Measurements from ENCODE around the gene BEGAIN. TPM values are rescaled to one million over a fixed set of nuclear protein-coding genes. Genes with fewer than 3 reads are reported as not detected.

Gene BEGAIN
- total RNA-seq, 4 donors from 2014 or later, result 0.51 to 1.8 TPM; not detected in 2

DNA sequence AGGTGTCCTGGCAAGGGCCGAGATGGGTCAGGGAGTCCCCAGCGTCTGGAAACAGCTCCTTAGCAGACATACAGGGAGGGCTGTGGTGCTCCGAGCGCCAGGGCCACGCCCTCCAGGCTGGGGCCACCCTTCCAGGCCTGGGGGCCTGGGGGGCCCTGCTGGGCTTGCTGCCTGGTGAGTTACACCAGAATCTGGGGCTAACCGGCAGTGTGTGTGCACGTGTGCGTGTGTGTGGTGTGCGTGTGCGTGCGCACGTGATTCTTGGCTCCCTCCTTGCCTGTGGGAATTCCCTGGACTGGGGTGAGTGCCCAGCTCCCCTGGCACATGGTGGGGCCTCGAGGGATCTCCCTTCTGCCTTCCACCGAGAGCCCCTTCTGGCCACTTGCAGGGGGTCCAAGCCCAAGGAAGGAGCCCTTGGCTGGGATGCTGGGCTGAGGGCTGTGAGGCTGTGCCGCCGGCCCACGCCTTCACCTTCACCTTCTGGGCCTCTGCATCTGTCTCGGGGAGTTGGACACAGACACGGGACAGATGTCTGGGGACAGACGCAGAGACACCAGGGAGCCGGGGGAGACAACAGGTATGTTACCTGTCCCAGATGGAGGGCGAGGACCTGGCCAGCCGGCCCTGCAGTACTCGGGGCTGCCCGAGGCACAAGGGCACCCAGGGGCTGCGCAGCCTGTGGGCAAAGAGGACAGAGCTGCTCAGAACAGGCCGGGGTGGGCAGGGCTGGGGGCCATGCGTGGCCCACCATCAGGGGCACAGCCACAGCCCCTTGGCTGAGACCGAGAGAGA is 37.2 kb downstream of the BEGAIN start:
- TF ChIP-seq, protein P1, sequence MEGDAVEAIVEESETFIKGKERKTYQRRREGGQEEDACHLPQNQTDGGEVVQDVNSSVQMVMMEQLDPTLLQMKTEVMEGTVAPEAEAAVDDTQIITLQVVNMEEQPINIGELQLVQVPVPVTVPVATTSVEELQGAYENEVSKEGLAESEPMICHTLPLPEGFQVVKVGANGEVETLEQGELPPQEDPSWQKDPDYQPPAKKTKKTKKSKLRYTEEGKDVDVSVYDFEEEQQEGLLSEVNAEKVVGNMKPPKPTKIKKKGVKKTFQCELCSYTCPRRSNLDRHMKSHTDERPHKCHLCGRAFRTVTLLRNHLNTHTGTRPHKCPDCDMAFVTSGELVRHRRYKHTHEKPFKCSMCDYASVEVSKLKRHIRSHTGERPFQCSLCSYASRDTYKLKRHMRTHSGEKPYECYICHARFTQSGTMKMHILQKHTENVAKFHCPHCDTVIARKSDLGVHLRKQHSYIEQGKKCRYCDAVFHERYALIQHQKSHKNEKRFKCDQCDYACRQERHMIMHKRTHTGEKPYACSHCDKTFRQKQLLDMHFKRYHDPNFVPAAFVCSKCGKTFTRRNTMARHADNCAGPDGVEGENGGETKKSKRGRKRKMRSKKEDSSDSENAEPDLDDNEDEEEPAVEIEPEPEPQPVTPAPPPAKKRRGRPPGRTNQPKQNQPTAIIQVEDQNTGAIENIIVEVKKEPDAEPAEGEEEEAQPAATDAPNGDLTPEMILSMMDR (IDR thresholded peaks at IDR 0.05; ENCODE audit: low read depth), result no peak

DNA sequence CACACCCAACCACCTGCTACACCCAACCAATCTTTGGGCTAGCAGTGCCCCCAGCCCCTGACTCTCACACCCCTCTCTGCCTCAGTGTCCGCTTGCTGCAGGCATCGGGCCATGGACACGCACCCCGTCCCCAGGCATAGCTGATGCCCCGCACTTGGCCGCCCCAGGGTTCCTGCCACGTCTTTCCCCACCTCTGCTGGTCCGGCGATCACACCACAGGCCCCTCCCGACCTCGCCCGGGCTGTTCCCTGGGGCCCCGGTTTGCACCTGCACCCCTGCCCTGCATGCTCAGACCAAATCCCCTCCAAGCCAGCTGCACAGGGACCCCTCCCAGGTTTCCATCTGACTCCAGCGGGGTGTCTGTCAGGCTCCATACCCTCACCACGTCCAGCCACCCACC is 38.3 kb downstream of the BEGAIN start:
- TF ChIP-seq, protein P1 (IDR thresholded peaks at IDR 0.05; ENCODE audit: low read depth), result no peak

DNA sequence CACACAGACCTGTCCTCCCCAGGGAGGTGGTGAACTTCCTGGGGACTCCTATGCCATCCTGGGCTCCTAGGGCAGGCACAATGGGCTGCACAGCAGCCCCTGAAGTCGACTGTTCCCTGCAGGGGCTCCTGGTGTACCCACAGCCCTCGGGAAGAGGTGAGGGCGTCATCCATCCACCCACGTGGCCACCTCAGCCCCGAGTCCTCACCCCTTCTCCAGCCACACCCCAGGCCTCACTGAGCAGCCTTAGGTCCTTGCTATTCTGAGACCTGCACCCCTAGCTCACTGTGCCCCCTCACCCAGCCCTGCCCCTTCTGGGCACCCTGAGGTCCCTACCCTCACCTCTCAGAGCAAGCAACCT is 38.9 kb downstream of the BEGAIN start:
- TF ChIP-seq, protein P1 (IDR thresholded peaks at IDR 0.05; ENCODE audit: low read depth), result no peak

DNA sequence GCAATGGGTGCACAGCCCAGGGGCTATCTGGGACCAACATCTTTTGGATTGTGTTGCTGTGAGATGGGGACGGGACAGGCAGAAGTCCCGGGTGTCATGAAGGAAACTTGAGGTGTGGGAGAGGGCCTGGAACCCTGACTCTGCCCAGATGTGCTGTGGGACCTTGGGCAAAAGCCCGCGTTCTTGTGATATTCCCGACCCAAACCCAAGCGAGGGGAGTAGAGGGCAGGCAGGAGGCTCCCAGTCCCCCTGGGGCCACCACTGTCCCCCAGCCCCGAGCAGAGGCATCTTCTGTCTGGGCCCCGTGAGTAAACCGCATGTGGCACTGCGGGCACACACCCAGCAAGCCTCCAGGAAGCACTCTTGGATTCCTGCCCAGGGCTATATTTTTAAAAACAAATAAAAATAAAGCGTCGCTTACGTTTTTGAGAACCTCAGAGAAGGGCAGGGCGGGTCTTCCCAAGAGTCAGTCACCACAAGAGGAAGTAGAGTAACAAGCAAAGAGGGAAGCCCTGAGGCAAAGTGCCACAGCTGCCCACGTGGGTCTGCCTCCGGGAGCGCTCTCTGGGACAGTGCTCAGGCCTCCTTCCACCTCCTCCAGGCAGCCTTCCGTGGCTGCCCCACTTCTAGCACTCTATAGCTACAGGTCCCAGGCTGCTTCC is 39.5 kb downstream of the BEGAIN start:
- TF ChIP-seq, protein P1 (IDR thresholded peaks at IDR 0.05; ENCODE audit: low read depth), result no peak

DNA sequence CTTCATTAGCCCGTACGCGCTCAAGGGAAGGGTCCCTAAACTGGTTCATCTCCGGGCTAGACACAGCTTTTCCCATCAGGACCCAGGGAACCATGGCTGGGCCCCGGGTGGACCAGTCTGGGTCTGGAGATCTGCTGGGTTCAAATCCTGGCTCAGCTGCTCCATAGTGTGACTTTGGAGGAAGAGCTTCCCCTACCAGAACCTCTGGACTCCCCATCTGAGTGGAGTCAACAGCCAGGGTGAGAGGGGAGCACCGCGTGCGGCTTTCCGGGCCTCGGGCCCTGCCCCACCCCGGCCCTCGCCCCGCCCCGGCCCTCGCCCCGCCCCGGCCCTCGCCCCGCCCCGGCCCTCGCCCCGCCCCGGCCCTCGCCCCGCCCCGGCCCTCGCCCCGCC is 41.2 kb downstream of the BEGAIN start:
- TF ChIP-seq, protein P1 (IDR thresholded peaks at IDR 0.05; ENCODE audit: low read depth), result no peak

DNA sequence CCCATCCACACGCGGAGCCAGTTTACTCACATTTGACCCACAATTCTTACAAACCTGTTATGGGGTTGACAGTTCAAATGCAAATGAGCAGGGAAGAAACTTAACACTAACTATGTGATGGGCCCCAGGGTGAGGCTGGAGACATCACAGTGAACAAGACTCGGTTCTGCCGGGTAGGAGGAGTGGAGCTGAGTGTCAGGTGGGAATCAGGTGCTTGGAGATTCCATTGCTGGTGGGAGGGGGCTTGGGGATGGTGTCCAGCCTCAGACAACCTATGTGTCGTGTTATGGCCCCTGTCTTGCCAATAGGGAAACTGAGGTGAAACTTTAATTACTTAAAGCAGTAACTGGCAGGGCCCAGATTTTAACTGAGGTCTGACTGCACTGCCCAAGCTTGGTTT is 41.9 kb downstream of the BEGAIN start:
- TF ChIP-seq, protein P1 (IDR thresholded peaks at IDR 0.05; ENCODE audit: low read depth), result no peak

DNA sequence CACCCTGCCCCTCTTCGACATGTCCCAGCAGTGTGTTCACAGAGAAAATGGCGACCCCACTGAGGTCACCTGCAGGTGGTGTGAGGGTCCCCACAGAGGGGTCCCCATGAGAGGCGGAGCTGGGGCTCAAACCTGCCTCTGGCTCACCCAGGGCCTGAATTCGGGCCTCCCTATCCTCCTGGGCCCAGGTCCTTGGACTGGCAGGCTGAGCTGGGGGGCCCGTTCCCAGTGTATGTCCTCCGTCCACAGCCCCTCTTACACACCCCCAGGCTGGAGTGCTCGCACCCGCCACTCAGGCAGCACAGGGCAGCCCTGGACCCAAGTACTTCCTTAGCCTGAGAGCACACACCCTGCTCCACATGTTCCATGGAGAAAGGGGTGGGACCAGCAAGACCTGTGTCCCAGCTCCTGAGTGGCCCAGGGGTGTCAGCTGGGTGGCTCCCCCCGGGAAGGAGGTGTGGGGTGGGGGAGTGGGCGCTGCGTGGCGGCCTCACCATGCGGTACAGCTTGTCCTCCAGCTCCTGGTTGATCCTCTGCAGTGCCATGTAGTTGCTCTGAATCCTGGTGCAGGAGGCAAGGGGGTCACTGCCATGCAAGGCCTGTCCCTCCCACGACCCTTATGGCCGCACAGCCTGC is 42.6 kb downstream of the BEGAIN start:
- TF ChIP-seq, protein P1 (IDR thresholded peaks at IDR 0.05; ENCODE audit: low read depth), result no peak

Measured in subcutaneous adipose tissue (tissue), 4 donors.